ENCODE measurements around the gene NCMAP.
A peak's percentile ranks its signal among the peaks of the same experiment; 100 is the strongest.
"Not testable (repeated sequence)": the region's sequence is repeated elsewhere in the genome, so short reads cannot be mapped to it uniquely, and the experiment has no call there.

Gene NCMAP, protein sequence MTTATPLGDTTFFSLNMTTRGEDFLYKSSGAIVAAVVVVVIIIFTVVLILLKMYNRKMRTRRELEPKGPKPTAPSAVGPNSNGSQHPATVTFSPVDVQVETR

DNA sequence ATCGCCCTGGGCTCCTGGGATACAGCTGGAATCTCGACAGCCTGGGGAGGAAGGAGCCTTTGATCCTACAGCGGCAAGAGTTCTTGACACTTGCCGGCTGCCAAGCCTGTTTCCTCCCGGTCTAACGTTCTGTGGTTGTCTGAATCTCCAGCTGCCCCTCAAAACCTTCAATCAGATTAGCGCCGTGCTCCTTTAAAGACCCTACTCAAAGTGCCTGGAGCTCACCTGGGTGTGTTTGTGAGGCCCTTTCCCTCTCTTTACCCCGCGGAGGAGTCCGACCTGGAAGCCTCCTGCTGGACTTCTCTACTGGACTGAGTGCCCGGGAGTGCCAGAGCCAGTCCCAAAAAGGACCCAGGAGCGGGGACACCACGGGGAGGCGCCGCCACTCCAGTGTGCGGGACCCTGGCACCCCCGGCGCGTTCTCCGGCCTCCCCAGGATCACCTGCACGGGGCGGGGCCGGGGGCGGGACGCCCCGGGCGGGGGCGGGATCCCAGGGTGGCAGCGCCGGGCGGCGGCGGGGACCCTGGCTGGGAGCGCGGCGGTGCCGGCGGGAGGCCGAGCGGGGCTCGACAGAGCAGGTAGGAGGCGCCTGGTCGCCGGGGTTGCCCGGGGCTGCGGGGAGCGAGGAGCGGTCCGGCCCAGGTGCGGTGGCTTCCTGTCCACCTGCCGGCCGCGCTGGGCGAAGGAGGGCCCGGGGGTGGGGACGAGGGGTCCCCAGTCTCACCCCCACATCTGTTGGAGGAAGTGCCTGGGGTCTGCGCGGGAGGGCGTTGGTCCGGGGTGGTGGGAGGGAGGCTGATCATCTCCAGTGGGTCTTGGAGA, at the start of gene NCMAP:
NCMAP (plus strand) TSS at position 497 of the 823 bp plus-strand sequence. CDS start 39,344 bp downstream, outside the sequence.
- peak; percentile 56 for DNase-seq

DNA sequence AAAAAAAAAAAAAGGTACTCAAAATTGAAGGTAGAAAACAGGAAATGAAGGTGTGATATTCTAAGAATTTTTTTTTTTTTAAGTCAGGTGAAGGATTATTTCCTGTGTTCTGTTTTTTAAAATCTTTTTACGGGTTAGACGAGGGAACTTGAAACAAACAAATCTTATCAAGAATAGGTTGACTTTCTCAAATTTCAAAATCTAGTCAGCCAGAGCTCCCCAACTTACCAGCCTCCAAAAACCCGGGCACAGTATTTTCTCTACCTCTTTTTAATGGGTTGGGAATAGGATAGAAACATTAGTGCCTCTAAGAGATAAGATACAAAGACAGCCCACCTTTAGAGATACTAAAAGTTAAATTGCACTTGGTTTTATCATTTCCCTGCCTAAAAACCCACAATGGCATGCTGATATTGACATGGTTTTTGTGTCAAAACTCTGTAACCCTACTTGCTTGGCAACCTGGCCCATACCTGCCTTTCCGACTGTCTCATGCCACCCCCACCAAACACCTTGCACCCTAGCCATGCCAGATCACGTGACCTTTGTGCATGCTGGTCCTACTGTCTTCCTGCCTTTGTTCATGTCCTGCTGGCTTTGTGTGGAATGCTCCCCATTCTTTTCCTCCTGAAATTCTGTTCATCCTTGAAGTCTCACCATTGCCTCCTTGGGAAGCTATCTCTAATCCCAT, 49.1 kb upstream of the NCMAP start:
- no peak for DNase-seq

DNA sequence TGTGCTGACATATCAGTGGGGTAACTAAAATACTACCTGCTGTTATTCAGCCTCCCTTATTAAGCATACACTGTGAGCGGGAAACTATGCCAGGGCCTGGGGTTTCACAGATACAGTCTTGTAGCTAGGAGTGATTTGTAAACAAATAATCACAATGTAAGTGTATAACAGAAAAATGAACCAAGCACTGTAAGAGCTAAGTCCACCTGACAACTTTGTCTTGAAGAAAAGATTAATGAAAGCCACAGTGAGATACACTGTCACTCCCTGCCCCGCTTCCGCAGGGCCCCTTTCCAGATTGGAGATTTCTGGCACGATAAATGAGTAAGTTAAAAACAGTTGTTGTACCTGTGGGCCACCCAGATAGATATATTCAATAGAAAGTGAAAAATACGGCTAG, 48.5 kb upstream of the NCMAP start:
- DNase-seq = peak; percentile 22

DNA sequence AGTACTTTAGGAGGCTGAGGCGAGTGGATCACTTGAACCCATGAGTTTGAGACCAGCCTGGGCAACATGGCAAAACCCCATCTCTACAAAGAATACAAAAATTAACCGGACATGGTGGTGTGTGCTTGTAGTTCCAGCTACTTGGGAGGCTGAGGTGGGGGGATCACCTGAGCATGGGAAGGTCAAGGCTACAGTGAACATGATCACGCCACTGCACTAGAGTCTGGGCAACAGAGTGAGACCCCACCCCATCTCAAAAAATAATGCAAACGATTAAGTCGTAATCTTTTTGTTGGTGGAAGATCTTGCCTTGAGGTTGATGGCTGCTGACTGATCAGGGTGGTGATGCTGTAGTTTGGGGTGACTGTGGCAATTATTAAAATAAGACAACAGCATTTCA, 47.0 kb upstream of the NCMAP start:
- DNase-seq = no peak

DNA sequence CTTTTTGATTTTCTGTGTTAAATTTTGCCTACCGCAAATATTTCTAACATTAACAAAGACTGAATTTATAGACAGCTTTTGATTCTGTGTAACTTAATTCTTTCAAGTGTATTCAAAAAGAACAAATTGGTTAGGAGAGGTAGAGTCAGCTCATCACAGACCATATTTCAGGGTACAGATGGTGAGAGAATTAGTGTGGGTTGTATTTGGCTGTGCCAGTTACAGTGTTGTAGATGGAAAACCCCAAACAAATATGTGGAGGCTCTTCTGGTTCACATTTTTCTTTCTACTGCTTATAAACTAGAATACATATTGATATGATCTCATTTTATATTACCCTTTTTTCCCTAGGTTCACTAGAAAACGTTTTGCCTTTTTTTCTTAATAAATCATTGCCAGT, 42.2 kb upstream of the NCMAP start:
- no peak for DNase-seq

DNA sequence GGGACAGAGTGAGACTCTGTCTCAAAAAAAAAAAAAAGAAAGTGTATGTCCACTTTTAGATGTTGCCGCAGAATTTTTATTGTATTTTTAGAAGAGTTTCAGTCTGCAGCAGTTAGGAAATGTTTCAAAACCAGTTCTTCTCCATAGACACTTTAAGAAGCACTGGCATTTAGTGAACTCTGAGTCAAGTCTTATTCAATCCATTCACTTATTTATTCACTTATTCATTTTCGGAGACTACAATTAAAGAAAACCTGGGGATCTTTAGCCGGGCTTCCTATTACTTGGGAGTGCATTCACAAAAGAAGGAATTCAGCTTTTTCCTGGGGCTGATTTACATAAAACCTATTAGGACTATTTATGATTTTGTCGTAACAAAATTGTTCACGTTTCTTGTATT, 40.9 kb upstream of the NCMAP start:
- no peak for DNase-seq

DNA sequence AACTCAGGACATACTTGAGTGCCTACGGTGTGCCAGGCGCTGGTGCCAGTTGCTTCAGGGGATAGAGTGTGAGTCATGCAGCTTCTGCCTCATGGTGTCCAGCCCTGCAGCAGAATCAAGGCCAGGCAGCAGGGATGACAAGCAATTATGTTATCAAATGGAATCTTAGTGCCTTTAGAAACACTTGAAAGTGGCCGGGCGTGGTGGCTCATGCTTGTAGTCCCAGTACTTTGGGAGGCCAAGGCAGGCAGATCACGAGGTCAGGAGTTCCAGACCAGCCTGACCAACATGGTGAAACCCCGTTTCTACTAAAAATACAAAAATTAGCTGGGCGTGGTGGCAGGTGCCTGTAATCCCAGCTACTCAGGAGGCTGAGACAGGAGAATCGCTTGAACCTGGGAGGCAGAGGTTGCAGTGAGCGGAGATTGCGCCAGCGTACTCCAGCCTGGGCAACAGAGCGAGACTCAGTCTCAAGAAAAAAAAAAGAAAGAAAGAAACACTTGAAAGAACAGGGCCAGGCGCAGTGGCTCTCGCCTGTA, 40.1 kb upstream of the NCMAP start:
- not testable (repeated sequence) for DNase-seq

DNA sequence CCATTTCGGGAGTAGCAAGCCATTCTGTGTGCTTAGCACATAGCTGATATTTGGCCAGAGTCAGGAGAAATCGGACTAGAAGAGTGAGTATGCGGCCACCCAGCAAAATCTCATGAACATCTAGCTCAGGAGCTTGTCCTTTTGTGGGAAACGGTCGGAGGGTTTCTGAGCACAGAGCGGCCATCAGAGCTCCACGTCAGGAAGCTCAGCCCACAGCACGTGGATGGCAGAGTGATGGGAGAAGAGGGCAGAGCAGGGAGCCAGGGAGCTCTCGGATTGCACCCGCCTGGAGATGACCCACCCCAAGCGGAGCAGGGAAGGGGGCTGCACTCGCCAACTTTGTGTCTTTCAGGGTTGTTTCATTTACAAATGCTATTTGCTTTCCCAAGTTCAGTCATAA, 39.4 kb upstream of the NCMAP start:
- DNase-seq = no peak

DNA sequence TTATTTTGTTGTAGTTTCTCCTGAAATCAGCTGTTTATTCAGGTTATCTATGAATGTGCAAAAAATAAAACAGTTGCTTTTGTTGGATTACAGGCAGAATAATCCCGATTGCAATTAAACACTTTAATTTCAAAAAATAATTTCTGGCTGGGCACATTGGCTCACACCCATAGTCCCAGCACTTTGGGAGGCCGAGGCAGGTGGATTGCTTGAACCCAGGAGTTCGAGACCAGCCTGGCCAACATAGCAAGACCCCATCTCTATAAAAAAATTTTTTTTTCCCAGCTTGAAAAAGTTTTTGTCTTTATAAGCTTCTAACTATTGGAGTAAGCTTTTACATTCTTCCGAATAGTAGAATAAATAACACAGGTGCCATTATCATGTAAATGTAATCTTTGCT, 38.0 kb upstream of the NCMAP start:
- DNase-seq = no peak

DNA sequence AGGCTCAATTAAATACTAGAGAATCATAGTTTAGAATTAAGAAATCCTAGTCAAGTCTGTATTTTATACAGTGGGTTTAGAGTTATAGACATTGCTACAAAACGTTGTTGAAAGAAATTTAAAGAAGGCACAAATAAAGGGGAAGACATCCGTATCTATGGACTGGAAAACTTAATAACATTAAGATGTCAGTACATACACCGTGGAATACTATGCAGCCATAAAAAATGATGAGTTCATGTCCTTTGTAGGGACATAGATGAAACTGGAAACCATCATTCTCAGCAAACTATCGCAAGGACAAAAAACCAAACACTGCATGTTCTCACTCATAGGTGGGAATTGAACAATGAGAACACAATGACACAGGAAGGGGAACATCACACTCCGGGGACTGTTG, 35.6 kb upstream of the NCMAP start:
- not testable (repeated sequence) for DNase-seq

DNA sequence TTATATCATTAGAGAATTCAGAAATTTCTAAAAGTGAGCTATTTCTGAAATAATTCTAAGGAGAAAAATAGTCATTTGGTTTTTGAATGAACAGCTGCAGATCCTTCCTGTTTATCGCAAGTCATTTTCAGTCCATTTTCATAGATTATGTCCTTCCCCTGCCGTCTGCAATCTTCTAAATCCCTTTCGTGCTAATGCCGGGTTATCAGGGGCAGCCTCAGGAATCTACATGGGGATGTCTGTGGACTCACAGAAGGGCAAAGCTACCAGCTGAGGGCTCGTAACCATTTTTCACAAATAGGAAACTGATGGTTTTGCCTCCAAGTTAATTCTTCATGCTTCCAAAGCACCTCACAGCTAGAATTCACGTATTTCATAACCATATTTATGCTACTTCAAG, 30.3 kb upstream of the NCMAP start:
- no peak for DNase-seq

DNA sequence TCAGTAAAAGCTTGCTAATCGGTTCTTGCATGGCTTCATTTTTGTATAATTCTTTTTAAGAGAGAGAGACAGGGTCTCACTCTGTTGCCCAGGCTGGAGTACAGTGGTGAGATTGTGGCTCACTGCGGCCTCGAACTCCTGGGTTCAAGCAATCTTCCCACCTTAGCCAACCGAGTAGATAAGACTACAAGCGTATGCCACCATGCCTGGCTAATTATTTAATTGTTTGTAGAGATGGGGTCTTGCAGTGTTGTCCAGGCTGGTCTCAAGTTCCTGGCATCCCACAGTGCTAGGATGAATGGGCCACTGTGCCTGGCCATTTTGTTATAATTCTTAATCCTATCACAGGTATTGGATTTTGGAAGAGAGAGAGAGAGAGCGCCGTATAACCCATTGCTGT, 29.8 kb upstream of the NCMAP start:
- DNase-seq = no peak

DNA sequence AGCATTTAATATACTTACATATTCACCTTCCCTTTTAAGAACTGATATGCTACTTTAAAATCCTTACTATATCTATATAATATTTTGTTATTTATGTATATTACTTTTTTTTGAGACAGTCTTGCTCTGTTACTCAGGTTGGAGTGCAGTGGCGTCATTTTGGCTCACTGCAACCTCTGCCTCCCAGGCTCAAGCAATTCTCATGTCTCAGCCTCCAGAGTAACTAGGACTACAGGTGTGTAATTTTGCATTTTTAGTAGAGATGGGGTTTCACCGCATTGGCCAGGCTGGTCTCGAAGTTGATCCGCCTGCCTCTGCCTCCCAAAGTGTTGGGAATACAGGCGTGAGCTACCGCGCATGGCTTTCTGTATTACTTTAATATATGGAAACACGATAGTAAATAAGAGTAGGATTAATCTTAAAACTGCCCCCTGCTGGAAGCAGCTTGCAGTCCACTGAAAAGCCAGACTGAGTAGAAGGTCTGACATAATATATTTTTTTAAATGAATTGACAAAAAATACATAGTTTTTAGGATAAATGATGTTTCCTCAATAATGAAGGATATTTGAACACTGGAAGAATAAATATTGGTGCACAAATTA, 28.8 kb upstream of the NCMAP start:
- DNase-seq = peak; percentile 61

DNA sequence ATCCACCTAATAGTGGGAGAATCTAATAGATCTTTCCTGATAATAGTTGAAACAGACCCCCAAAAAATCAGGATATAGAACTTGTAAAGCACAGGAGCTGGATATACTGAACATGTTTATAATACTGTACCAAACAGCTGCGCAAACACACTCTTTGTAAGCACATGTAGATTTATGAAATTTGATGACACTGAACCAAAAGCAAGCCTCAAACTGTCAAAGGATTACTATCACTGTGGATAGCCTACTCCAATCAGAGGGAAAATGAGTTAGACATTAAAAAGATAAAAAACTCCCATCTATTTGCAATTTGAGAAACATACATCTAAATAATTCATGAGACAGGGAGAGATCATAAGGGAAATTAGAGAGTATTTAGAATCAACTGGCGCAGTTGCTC, 27.1 kb upstream of the NCMAP start:
- no peak for DNase-seq

DNA sequence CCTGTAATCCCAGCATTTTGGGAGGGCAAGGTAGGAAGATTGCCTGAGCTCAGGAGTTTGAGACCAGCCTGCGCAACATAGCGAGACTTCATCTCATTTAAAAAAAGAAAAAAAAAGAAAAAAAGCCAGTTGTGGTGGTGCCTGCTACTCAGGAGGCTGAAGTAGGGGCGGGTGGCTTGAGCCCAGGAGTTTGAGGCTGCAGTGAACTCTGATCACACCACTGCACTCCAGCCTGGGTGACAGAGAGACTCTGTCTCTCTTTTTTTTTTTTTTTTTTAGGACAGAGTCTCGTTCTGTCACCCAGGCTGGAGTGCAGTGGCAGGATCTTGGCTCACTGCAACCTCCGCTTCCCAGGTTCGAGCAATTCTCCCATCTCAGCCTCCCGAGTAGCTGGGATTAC, 26.6 kb upstream of the NCMAP start:
- not testable (repeated sequence) for DNase-seq

DNA sequence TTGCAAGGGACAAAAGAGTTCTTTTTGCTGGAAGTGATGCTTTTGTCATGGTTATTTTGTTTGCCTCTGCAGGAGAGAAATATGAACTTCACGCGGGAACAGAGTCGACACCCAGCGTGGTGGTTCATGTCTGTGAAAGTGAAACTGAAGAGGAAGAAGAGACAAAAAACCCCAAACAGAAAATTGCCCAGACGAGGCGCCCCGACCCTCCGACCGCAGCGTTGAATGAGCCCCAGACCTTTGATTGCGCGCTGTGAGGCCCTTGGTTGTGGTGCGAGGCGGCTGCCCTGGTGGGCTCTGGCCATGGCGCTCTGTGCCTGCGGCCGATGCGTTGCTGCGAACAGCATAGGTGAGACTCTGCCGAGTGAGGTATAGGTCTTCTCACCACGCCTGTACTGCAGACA, 20.9 kb upstream of the NCMAP start:
- peak; percentile 76 for DNase-seq

DNA sequence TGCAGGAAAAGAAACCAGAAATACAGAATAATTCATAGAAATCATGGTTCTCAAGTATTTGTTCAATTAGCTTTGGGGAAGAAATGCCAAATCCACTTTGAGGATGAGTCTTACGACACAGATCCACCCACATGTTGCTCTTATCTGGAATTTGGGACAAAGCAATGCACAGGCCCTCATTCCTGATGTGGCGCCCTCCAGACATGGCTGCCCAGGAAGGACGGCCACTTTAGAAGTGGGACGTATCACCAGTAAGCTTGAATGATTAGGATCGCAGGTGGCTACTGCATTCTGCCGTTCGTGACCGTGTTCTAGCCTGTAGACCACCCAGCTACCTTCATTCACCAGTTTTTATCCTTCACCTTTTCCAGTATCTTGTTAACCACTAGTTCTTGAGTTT, 20.1 kb upstream of the NCMAP start:
- DNase-seq = no peak

DNA sequence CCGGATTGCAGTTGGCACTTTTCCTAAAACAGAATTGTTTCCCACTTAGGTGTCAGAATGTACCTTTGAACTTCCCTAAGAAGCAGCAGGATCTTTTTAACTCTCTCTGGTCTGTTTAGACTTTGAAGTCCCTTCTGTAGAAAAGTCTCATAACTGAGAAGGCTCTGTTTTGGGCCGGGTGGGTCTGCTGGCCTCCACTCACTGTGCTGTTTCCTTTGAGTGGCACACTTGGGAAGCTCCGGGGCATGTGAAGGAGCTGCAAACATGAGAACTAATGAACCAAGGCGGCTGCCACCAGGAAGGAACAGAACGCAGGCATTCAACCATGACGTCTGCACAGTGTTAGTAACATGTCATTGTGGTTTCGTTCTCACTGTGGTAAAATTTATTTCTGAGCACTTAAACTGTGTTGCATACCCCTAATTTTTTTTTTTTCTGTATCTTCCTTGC, 19.5 kb upstream of the NCMAP start:
- DNase-seq = peak; percentile 65

DNA sequence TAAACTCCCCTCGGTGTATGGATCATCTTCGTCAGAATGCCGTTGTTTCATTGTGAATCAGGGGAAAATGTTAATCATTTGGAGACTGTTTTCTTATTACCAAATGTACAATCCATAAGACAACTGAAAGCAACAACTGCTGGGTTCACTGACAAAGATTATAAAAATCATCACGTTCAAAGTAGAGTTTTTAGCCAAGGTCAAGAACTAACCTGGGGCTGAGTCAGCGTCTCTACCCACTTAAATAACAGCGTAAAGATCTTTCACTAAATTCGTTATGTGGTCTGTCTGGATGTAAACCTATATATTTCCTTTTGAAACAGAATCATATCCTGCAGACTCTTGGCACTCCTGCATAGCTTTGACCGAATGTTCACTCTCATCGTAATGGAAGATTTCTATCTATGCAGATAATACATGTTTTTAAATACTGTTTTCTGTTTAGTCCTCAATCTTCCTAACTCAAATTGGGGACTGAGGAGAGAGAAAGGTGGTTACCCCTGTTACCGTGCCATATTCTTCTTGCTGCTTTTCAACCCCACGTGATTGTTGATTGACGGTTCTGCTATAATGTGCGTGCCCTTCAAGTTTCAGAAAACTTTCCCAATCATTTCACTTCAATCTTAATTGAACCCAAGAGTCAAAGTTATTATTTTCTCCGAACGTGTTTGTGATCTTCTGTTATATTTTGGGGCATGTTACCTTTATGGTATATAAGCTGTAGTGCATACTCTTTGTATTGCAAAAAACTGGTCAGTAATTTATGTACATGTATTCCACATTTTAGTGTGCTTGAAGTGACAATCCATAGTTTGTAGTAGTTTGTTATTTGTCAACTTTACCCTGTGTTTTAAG, 15.6 kb upstream of the NCMAP start:
- DNase-seq = peak; percentile 39

DNA sequence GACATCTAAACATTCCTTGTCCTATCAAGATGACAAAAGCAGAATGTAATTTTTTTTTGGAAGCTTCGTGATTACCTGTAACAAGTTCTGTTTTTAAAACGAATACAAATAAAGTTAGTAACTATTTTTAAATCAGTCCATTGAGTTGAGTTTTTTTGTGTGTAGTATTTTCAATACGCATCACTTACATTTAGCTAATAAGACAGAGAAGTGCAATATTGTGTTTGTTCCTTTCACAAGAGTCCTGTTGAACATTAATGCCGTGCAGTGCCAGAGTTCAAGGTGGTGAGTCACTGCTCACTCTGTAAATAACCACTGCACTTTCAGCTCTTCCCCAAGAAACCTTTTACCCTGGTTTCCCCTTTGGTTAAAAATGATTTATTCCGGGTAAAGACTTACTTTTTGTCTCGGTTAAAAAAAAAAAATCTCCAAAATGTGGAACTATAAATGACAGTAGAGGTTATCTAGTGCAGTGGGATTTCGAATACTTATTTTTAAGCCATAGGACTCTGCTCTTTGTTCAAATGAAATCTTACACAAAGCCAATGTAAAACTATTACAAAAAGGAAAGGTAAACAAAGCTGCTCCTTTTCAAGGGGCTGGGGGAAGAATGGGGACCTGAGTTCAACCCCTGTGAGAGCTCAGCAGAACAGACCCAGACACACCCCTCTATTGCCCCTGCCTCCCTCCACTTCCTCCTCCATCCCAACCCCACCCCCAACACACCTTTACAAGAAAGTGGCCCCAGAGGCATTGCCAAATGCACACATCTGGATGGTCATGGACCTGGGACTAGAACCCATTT, 14.8 kb upstream of the NCMAP start:
- DNase-seq = peak; percentile 39

DNA sequence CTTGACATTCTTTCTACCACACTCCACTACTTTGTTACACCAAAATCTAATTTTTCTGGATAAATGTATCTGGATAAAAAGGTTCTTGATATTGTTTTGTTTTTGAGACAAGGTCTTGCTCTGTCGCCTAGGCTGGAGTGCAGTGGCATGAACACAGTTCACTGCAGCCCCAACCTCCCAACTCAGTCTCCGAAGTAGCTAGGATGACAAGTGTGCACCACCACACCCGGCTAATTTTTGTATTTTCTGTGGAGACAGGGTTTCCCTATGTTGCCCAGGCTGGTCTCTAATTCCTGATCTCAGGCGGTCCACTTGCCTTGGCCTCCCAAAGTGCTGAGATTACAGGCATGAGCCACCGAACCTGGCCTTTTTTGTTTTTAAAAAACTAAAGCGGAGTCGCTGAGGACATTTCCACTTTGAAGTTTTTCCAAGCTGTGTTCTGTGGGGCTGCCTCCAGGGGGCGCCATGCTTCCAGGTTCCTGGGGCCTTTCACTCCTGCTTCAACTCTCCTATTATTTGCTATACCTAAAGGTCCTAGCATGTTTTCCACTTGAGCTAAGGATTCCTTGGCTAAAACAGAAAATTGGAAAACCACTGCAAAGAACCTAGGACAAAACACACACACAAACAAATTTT, 14.1 kb upstream of the NCMAP start:
- DNase-seq = peak; percentile 26

Data from activated naive CD4-positive, alpha-beta T cell treated with Interleukin-2 at 50 U/mL for 16 hours (primary cell).